Stimulated activated CD4-positive, alpha-beta T cell treated with anti-CD3 and anti-CD28 coated beads, Interleukin-12 subunit alpha, Interleukin-12 subunit beta, amount 100 ng/mL, for 48 hours (primary cell): ENCODE data around the gene DRC7.

Experiments used
- DNase-seq, 3 donors: peaks; one replicate each; pipeline ENCODE4 v3.0.0-alpha.2; 2020; ENCODE audit warnings: low read depth in 2 of 3, low spot score in 1 of 3

The DRC7 gene

DNA sequence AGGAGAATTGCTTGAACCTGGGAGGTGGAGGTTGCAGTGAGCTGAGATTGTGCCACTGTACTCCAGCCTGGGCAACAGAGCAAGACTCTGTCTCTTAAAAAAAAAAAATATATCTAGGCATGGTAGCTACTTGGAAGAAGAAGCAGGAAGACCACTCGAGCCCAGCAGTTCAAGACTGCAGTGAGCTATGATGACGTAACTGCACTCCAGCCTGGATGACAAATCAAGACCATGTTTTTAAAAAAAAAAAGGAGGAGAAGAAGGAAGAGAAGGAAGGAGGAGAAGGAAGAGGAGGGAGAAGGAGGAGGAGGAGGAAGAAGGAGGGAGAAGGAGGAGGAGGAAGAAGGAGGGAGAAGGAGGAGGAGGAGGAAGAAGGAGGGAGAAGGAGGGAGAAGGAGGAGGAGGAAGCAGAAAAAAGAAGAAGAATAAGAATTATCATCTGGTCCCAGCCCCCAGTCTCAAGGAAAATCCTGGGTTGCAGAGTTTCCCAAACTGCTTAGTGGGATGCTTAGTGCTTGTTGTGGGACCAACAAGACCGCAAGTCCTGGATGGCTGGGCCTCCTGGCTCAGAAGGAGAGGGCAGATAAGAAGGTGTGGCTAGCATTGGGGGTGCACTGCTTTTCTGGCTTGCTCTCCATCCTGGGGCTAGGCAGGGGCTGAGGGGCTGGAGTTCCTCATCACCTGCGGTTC, 3.7 kb upstream of the DRC7 start:
- DNase-seq: no peak

DNA sequence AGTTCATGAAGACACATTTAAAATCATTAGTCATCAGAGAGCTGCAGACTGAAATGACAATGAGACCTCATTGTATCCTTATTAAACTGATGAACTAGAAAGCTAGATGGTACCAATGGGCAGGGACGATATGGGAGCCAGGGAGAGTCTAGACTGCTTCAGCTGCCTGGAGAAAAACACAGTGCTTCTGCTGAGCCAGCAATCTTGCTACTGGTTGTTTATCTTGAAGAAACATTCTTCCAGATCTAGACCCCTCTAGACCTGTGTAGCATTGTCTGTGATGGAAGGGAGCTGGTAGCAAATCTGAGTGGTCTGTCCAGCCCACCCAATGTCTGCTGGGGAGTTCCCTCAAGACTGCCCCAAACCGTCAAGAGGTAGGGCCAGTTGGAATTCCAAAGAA, 2.0 kb upstream of the DRC7 start:
- DNase-seq: no peak

DNA sequence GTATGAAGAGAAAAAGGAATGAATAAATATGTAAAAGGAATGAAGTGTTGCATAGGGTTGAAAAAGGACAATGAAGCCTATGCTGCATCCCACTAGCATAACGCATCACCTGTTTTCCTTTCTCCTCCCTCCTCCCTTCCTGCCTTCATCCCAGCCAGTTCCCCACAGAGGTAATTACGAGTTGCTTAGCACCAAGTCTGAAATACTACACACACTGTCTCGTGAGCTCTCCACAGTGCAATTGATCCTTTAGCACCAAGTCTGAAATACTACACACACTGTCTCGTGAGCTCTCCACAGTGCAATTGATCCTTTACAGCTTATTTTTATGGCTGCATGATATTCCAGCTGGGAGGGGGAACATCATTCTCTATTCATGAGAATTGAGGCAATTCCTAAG, 1.1 kb upstream of the DRC7 start:
- DNase-seq: no peak

DNA sequence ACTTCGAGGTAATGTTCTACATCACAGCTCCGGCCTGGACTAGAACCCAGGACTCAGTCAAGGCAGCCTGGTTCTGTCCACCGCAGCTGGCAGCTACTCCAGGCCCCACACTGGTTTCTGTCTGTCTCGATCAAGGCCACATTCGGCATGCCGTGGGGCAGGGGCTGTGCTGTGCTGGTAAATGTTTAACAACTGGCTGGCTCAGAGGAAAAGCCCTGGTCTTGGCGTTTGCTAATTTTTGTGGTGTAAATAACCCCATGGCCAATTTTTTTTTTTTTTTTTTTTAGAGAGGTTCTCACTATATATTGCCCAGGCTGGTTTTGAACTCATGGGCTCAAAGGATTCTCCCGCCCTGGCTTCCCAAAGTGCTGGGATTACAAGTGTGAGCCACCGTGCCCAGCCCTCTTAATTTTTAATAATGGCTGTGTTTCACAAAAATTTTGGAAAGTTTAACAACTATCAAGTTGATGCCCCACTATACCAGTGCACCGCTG, 328 bp upstream of the DRC7 start:
- no peak for DNase-seq

DNA sequence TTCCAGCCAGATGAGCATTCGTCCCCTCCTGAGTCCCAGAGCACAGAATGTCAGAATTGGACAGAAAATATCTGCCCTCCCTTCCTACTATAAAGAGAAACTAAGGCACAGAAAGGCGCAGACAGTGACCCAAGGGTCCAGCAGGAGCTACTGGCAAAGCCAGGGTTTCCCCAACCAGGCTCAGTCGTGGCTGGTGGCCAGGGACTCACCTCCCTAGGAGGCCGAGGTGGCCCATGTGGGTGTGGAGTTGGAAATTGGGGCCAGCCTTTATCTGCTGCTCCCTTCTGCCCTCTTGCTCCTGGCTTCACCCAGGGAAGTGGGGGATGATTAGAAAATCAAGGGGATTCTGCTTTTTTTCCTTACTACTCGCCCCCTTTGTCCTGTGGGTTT, 1.1 kb downstream of the DRC7 start:
- DNase-seq: no peak

DNA sequence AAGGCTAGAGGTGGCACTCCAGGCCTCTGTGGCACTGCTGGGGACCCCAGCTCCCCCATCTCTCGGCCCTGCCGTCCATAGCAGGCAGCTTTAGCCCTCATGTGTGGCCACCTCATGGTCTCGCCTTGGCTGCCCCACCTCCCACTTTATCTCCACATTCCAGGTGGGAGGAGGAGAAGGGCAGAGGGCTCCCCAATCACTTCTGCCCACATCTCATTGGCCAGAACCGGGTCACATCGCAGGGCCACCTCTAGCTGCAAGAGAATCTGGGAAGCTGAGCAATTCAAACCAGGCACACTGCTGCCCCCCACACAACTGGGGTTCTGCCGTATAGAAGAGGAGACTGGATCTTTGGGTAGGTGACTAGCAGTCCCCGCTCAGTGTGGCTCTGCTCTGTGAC, 1.6 kb downstream of the DRC7 start:
- DNase-seq: no peak

- DNase-seq: no peak
Observed at GRCh38 chr16:57697896-57698537, 3.4 kb downstream of the DRC7 start.

DNA sequence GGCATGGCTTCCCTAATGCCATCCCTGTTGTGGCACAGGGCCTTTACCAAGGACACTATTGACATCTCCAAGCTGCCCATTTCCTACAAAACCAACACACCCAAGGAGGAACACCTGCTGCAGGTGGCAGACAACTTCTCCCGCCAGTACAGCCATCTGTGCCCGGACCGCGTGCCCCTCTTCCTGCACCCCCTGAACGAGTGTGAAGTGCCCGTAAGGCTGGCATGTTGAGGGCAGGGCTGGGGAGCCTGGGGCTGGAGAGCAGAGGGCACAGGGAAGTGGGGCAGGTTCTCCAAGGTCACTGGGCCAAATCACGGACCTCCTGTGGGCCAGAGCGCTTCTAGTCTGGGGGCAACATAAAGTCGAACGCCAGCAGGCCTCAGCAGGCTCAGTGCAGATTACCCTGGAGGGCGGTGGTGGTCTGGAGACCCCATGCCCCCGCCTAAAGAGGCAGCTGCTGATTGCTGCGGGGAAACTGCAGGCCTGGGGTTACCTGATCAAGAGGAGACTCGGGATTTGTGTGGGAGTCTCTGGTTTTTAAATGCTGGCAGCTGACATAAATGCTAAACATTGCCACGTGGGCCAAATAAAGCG, 4.3 kb downstream of the DRC7 start:
- no peak for DNase-seq

DNA sequence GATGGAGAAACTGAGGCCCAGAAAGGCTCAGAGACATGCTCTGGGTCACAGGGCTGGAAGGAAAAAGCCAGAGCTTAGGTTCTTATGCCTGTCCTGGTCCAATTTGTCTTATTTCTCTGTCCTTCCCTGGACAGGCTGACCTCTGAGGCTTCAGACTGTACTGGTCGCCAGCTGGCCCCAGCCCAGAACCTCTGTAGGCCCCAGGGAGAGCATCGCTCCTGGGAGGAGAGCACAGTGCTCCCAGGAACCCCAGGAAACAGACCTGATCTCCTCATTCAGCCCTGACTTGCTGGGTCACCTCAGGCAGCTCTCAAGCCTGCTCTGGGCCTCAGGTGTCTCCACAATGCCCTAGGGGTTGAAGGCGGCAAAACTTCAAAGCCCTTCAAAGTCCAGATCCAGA, 4.9 kb downstream of the DRC7 start:
- no peak for DNase-seq

GRCh38 chr16:57699899-57700298, 5.3 kb downstream of the DRC7 start:
- DNase-seq: no peak

- no peak for DNase-seq
Observed at GRCh38 chr16:57700781-57701551, 6.4 kb downstream of the DRC7 start.

GRCh38 chr16:57701759-57702371, 7.3 kb downstream of the DRC7 start:
- DNase-seq: no peak

- DNase-seq: no peak
Observed at GRCh38 chr16:57703416-57704010, 8.9 kb downstream of the DRC7 start.

- no peak for DNase-seq
Observed at GRCh38 chr16:57704011-57704904, 9.7 kb downstream of the DRC7 start.

GRCh38 chr16:57704905-57705852, 10.6 kb downstream of the DRC7 start:
- DNase-seq: no peak

DNA sequence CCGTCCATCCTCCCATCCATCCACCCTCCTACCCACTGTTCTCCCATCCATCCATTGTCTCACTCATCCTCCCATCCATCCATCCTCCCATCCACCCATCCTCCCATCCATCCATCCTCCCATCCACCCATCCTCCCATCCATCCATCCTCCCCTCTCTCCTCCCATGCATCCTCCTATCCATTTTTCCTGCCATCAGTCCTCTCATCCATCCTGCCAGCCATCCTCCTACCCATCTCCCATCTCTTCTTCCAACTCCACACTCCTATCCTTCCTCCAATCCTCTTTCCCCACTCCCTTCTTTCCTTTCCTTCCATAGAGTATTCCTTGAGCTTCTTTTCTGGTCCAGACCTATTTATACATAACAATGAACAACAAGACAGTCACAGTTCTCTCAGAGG, 12.1 kb downstream of the DRC7 start:
- DNase-seq: no peak

GRCh38 chr16:57707331-57707730, 12.7 kb downstream of the DRC7 start:
- no peak for DNase-seq

DNA sequence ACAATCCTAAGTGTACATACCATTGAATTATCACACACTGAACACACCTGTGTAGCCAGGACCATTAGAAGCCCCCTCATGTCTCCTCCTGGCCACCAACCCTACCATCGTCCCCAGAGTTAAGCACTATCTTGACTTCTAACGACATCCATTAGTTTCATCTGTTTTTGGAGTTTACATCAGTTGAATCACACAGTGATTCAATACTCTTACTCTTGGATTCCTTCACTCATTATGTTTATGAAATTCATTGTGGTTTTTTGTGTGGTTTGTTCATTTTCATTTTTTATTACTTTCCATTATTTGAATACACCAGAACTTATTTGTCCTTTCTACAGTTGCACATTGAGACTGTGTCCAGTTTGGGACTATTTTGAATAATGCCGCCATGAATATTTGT, 13.6 kb downstream of the DRC7 start:
- no peak for DNase-seq

GRCh38 chr16:57709663-57710062, 15.1 kb downstream of the DRC7 start:
- DNase-seq: no peak
